Testis (tissue), 2 donors: ENCODE measurements around the gene TGFBRAP1.

Source experiments
- POLR2A ChIP-seq: fragments of 450-650 bp; IDR thresholded peaks from one replicate; pipeline ENCODE4 v1.6.1; 2017; ENCODE audit warnings: antibody characterized with exemption, mild to moderate bottlenecking, moderate library complexity
- TF ChIP-seq, protein P1 (sequence below), 3 experiments: fragments of 450-650 bp in 2 of 3; fragments of 200-600 bp in 1 of 3; sonication (generic) in 1 of 3; IDR thresholded peaks; one replicate each; pipeline ENCODE4 v1.5.1; 2016 to 2019; ENCODE audit warnings: antibody characterized with exemption in 3 of 3, mild to moderate bottlenecking in 2 of 3, moderate library complexity in 1 of 3

GRCh38 chr2:105255979-105256378 lies 73.6 kb downstream of the TGFBRAP1 start:
- TF ChIP-seq, protein P1, sequence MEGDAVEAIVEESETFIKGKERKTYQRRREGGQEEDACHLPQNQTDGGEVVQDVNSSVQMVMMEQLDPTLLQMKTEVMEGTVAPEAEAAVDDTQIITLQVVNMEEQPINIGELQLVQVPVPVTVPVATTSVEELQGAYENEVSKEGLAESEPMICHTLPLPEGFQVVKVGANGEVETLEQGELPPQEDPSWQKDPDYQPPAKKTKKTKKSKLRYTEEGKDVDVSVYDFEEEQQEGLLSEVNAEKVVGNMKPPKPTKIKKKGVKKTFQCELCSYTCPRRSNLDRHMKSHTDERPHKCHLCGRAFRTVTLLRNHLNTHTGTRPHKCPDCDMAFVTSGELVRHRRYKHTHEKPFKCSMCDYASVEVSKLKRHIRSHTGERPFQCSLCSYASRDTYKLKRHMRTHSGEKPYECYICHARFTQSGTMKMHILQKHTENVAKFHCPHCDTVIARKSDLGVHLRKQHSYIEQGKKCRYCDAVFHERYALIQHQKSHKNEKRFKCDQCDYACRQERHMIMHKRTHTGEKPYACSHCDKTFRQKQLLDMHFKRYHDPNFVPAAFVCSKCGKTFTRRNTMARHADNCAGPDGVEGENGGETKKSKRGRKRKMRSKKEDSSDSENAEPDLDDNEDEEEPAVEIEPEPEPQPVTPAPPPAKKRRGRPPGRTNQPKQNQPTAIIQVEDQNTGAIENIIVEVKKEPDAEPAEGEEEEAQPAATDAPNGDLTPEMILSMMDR (IDR thresholded peaks at IDR 0.05) = no peak
- no peak for TF ChIP-seq POLR2A
